GM21360 (cell line): ENCODE results near the gene LRRC39.
"Not testable (repeated sequence)": the region's sequence is repeated elsewhere in the genome, so short reads cannot be mapped to it uniquely, and the experiment has no call there.

Source experiments
- ATAC-seq: cut with Tn5 transposase; IDR thresholded peaks from one replicate; pipeline ENCODE4 v1.9.1; 2021; ENCODE audit warnings: mild to moderate bottlenecking, moderate library complexity; ENCODE audit not compliant: unreplicated experiment

Gene LRRC39

DNA sequence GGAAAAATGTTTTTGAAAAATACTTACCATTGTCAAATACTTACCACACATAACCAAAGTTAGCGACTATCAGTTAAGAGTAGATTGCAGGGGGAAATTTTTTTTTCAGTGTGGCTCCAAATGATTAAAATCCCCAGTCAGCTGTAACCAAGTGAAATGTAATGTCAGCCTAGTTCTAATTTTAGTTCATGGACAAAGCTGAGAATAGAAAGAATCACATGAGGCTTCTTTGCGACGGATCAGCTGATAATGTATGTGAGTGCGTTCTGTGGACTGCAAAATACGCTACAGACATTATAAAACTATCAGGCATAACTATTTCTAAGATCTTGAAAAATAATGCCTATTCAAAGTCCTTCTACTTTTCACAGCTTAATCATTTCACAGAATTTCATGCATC lies at the start of gene LRRC39:
Gene LRRC39 (minus strand): TSS at position 166 of the 400 bp plus-strand sequence. CDS start 9,740 bp downstream, outside the sequence.
- no peak for ATAC-seq

GRCh38 chr1:100222428-100222827 lies 44.4 kb upstream of the LRRC39 start:
- ATAC-seq = no peak

GRCh38 chr1:100219883-100220282 lies 41.8 kb upstream of the LRRC39 start:
- ATAC-seq = no peak

DNA sequence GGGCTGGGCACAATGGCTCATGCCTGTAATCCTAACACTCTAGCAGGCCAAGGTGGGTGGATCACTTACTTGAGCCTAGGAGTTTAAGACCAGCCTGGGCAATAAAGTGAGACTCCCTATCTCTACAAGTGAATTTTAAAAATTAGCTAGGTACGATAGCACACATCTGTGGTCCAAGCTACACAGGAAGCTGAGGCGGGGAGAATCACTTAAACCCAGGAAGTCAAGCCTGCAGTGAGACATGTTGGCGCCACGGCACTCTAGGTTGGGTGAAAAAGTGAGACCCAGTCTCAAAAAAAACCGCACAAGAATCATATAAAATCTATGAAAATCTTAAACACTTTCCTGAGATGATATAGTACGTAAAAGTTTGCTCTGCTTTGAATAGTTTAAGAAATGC lies 41.4 kb upstream of the LRRC39 start:
- no peak for ATAC-seq

- no peak for ATAC-seq
Observed at GRCh38 chr1:100217834-100218233, 39.8 kb upstream of the LRRC39 start.

DNA sequence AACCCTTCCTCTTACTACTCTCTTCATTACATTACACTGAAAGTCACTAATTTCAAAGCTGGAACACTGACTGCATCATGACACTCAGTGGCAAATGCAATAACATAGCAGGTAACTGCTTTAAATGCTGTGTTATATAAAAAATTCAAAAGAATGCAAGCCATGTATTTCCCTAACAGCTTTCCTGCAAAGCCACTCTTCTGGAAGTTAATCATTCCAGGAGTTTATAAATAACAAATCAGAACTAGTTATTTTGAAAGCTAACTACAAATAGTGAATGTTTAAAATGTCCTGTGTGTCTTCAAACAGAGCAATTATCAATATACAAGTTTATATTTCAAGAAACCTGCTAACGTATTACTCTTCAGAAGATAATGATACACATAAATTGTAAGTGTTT lies 37.0 kb upstream of the LRRC39 start:
- no peak for ATAC-seq

GRCh38 chr1:100213141-100213540 lies 35.1 kb upstream of the LRRC39 start:
- ATAC-seq = no peak

DNA sequence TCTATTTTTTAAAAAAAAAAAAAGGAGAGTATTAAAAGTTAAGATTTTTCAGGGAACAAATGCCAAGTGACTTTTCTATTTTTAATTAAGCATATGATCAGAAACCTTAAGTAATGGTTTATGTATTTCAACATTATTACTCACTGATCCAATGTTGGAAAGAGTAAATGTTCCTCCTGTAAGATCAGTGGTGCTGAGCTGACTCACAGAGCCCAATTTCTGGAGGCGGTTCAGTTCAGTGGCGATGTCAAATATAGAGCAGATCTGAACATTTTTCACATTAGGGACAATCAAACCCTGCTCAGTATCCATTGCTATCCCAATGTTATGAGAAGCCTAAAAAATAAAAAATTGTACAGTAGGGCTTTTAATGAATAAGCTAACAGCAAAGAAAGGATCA lies 28.2 kb upstream of the LRRC39 start:
- no peak for ATAC-seq

DNA sequence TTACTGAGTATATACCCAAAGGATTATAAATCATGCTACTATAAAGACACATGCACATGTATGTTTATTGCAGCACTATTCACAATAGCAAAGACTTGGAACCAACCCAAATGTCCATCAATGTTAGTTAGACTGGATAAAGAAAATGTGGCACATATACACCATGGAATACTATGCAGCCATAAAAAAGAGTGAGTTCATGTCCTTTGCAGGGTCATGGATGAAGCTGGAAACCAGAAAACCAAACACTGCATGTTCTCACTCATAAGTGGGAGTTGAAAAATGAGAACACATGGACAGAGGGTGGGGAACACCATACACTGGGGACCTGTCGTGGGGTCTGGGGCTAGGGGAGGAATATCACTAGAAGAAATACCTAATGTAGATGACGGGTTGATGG lies 27.5 kb upstream of the LRRC39 start:
- not testable (repeated sequence) for ATAC-seq

DNA sequence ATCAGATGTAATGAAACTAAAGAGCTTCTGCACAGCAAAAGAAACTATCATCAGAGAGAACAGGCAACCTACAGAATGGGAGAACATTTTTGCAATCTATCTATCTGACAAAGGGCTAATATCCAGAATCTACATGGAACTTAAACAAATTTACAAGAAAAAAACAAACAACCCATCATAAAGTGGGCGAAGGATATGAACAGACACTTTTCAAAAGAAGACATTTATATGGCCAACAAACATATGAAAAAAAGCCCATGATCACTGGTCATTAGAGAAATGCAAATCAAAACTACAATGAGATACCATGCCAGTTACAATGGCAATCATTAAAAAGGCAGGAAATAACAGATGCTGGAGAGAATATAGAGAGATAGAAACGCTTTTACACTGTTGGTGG lies 27.0 kb upstream of the LRRC39 start:
- ATAC-seq = not testable (repeated sequence)

- ATAC-seq = not testable (repeated sequence)
Observed at GRCh38 chr1:100202703-100203102, 24.6 kb upstream of the LRRC39 start.

- ATAC-seq = not testable (repeated sequence)
Observed at GRCh38 chr1:100200060-100200459, 22.0 kb upstream of the LRRC39 start.

DNA sequence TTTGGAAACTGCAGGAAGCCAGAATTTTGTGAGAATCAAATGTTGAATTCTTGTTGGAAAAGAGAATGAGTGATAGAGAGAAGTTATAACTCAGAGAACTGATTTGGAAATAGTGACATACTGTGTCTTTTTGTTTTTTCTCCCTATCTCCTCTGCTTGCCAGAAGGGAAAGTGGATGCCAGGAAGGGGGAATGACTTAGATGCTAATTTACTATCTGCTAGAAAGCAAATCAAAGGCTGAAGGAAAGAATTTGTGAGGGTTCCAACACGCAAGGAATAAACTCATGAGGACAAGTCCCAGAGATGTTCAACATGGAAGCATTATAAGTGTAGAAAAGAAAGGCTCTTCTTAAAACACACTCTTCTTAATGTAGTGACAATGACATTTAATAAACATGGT lies 20.5 kb upstream of the LRRC39 start:
- ATAC-seq = no peak

GRCh38 chr1:100188617-100189016 lies 10.6 kb upstream of the LRRC39 start:
- ATAC-seq = no peak

DNA sequence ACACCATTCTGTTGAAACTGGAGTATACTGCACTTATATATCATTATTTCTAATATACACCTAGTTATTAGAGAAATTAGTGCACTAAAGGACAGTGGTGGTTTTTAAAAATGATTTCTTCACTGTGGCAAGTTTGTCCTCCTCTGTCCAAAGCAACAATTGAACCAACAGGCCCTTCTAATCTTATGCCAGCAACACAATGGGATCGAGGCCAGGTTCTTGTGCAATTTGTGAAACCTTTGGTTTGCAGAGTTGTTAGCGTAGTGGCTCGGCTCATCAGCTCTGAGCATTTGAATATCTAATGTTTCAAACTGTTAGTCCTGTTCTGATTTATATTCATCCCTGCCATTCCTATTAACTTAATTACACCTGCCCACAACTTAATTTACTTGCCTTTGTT lies 9.9 kb upstream of the LRRC39 start:
- no peak for ATAC-seq

GRCh38 chr1:100184536-100184935 lies 6.5 kb upstream of the LRRC39 start:
- ATAC-seq = peak; percentile 77

GRCh38 chr1:100183370-100183769 lies 5.3 kb upstream of the LRRC39 start:
- ATAC-seq = no peak

DNA sequence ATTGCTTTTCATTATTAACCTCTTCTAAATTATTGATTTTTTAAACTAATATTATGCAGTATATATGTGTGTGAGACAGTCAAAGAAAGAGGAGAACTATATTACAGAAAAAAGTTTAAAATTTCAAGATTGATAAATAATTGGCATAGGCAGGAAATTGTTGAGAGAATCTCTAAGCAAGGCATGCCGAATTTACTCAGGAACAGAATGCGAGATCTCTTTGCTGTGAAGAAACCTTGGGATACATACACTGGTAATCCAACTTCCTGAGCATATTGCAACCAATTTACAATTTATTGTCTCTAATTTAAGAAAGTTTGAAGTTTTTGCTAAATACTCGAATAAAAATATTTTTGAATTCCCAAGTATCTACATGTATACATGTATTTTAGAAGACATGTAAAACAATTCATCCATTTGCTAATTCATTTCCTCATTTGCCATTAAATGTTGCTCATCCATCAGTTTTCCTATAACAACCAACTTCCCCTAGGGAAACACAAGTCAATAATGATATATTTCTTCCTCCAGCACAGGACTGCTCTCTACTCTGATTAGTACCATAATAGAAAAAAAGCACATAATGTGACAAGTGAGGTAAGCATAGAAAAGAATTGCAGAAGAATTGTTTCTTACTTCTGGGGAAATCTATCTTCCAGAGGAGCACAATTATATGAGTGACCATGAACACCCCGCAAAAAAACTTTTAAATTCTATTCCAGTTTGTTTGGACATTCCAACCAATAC lies 588 bp downstream of the LRRC39 start:
- no peak for ATAC-seq

DNA sequence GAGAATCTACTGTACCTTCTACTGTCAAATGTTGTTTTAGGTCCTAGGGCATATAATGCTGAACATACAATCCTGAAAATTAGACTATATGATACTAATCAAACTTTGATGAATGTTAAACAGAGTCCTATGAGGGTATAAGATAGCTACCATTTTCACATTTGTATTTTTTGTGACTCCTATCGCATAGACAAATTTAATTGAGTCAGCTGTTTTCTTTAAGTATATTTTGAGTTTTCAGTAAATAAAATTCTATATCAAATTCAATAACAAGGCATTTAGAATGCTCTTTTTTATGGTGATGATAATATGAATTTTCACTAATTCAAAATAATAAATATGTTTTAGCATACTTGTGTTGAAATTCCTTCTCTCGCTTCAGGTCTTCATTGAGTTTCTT lies 10.0 kb downstream of the LRRC39 start:
- ATAC-seq = no peak

- no peak for ATAC-seq
Observed at GRCh38 chr1:100164702-100165101, 13.4 kb downstream of the LRRC39 start.

- ATAC-seq = no peak
Observed at GRCh38 chr1:100164216-100164615, 13.8 kb downstream of the LRRC39 start.

GRCh38 chr1:100162881-100163280 lies 15.2 kb downstream of the LRRC39 start:
- no peak for ATAC-seq

DNA sequence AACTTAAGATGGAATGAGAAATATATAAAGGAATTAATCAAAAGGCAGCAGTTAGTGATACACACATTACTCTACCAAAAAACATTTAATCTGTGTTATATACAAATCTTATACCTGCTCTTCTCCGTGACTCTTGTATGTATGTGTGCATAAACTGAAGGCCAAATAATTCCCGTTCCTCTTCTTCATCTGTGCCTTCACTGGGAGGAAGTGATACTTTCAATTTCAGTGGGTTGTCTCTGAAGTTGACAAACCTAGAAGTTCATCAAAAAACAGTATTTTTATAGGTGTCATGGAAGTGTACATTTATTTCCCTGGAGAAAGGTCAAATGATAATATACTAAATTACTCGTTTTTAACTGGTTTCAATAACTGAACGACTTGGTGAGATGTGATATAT lies 25.8 kb downstream of the LRRC39 start:
- peak; percentile 84 for ATAC-seq
